HG02981 (cell line): ENCODE data around the gene ARHGEF7.
"Not testable (repeated sequence)": the region's sequence is repeated elsewhere in the genome, so short reads cannot be mapped to it uniquely, and the experiment has no call there.

Experiments used
- ATAC-seq: cut with Tn5 transposase; IDR thresholded peaks from one replicate; pipeline ENCODE4 v1.9.1; 2021; ENCODE audit warnings: mild to moderate bottlenecking, moderate library complexity; ENCODE audit not compliant: unreplicated experiment

Gene ARHGEF7

DNA sequence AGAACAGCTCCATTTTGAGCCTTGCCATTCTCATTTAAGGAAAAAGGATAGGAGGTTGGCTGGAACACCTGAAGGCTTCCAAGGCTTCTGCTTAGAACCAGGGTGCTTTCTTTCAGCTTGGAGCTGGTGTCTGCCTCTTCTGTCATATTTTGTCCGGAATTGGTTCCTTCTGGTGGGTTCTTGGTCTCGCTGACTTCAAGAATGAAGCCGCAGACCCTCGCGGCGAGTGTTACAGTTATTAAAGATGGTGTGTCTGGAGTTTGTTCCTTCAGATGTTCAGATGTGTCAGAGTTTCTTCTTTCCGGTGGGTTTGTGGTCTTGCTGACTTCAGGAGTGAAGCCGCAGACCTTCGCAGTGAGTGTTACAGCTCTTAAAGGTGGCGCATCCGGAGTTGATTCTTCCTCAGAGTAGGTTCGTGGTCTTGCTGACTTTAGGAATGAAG, 74.0 kb downstream of the ARHGEF7 start:
- not testable (repeated sequence) for ATAC-seq

- not testable (repeated sequence) for ATAC-seq
Observed at GRCh38 chr13:111189516-111189915, 74.4 kb downstream of the ARHGEF7 start.

DNA sequence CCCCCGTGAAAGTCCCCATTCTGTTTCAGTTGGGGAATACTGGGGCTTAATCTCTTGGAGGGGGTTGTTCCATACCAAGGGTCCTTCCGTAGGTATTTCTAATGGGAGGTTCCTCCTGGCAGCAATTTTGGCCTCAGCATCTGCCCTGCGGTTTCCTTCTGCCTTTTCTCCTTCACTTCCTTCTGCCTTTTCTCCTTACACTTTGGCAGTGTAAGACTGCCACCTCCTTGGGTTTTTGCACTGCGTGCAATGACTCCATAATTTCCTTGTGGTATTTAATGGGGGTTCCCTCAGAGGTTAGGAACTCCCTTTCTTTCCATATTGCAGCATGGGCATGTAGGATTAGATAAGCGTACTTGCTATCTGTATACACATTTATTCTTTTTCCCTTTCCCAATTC, 78.1 kb downstream of the ARHGEF7 start:
- not testable (repeated sequence) for ATAC-seq

DNA sequence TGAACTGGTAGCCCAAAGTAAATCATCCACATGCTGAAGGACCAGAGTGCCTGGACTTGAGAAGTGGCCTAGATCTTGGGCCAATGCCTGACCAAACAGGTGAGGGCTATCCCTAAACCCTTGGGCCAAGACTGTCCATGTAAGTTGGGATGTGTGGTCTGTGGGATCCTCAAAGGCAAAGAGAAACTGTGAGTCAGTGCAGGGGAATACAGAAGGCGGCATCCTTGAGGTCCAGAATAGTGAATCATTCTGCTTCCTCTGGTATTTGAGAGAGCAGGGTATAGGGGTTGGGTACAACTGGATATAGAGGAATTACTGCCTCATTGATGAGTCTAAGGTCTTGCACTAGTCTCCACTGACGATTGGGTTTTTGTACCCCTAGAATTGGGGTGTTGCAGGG, 79.5 kb downstream of the ARHGEF7 start:
- ATAC-seq = not testable (repeated sequence)

DNA sequence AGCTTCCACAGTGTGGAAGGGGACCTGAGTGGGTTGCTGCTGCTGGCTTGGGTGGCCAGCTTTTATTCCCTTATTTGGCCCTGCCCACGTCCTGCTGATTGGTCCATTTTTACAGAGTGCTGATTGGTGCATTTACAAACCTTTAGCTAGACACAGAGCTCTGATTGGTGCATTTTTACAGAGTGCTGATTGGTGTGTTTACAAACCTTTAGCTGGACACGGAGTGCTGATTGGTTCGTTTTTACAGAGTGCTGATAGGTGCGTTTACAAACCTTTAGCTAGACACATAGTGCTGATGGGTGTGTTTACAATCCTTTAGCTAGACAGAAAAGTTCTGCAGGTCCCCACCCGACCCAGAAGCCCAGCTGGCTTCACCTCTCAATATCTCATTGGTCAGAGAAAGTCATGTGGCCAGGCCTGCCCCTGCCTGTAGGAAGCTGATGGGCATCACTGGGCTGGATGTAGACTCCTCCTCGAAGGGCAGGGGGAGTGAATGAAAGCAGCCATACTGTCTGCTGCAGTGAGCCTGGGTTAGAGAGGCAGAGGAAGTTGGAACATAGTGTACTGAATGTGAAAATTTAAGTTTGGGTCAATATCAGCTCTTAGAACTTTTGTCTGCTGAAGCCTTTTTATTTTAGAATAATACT, 83.7 kb downstream of the ARHGEF7 start:
- ATAC-seq = not testable (repeated sequence)

- no peak for ATAC-seq
Observed at GRCh38 chr13:111201304-111201940, 86.3 kb downstream of the ARHGEF7 start.

- no peak for ATAC-seq
Observed at GRCh38 chr13:111202156-111202621, 87.1 kb downstream of the ARHGEF7 start.

DNA sequence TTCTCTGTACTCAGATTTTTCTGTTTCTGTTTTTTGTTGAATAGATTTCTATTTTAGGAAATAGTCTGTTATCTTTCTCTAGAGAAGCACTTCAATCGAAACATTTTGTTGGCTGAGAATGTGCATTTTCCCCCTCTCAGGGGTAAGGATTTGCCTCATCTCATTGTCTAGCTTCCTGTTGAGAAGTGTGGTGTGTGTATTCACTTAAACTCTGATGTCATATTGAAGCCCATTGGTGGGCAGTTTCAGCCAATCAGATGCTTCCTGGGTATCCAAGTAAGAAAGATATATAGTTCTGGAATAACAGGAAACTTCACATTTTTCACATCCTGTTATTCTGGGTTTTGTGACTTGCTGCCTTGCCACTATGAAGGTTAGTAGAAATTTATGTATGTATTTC, 87.6 kb downstream of the ARHGEF7 start:
- ATAC-seq = peak; percentile 82

GRCh38 chr13:111203736-111204389, 88.8 kb downstream of the ARHGEF7 start:
- no peak for ATAC-seq

DNA sequence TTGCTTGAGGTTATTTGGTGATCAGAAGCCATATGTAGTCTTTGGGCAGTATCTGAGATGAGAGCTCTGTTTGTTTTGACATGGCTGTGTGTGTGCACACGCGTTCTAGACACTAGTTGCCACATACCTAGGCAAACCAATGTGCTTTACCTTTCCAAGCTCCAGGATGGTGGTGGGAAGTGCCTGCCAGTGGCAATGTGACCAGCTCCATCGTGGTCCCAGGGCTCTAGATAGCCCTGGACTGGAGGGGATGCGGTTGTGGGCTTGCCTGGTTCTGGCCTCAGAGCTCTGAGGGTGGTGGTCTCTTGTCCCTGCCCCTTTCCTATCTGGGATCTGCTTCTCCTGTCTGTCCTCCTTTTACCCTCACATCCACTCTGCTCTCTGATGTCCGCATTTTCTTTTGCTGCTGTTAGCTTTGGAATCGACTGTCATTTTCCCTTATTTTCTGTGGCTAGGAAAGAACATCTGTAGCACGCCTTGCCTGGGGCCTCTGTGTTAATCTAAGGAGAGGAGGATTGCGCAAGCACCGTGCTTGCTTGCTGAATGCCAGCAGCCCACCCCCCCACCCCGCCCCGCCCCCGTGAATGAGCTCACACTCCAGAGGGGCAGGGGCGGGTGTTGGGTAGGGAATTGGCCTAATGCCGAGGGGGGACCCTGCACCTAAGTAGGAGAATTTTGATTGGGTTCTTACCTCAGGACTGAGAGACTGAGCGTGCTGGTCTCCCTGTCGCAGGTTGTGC, 89.5 kb downstream of the ARHGEF7 start:
- ATAC-seq = no peak

DNA sequence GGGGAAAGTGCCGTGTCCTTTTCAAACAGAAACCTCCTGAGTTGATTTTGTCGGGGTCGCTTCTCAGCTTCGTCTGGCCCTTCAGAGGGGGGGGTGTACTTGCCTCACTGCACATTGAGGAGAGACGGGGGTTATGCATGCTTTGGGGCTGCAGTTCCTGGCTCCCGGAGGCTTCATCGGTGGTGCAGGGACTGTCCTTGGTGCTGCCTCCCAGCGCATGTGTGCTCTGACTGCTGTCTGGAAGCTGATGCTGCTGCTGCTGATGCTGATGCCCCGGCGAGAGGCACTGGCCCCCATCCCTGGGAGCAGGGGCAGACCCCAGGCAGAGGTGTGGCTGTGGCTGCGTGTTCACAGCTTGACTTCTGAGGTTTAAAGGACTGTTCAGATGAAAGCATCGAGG, 91.0 kb downstream of the ARHGEF7 start:
- no peak for ATAC-seq

GRCh38 chr13:111209613-111210012, 94.5 kb downstream of the ARHGEF7 start:
- ATAC-seq = no peak

- no peak for ATAC-seq
Observed at GRCh38 chr13:111210091-111210490, 95.0 kb downstream of the ARHGEF7 start.

GRCh38 chr13:111210544-111211469, 95.7 kb downstream of the ARHGEF7 start:
- ATAC-seq = no peak

GRCh38 chr13:111211789-111212516, 96.8 kb downstream of the ARHGEF7 start:
- no peak for ATAC-seq

DNA sequence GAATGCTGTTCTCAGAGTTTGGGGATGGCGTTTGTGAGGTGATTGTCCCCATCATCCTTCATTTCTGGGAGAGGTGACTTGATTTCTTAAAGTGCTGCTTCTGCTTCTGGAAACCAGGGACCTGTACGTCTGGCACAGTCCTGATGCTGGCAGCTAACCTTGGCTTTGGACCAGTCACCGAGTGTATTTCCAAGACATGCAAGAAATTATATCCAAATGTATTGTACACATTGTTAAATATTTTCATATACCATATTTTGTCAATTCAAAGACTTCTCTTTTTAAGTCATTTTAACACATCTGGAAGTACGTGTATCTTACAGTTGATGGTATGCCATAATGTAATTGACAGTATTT, 97.4 kb downstream of the ARHGEF7 start:
- ATAC-seq = no peak

- ATAC-seq = no peak
Observed at GRCh38 chr13:111213964-111214726, 99.0 kb downstream of the ARHGEF7 start.

- ATAC-seq = no peak
Observed at GRCh38 chr13:111215081-111216047, 100.3 kb downstream of the ARHGEF7 start.
